GM23248 (cell line): ENCODE data around the gene PALMD.

Experiments used
- EZH2 ChIP-seq: fragments of 200-600 bp; sonication (generic); IDR thresholded peaks from 2 replicates; pipeline ENCODE4 v1.6.1; 2018; ENCODE audit warnings: antibody characterized with exemption, mild to moderate bottlenecking; ENCODE audit not compliant: insufficient read depth, poor library complexity, severe bottlenecking
- EZH2phosphoT487 ChIP-seq: fragments of 200-600 bp; sonication (generic); IDR thresholded peaks from 2 replicates; pipeline ENCODE4 v1.6.1; 2018; ENCODE audit warnings: antibody characterized with exemption, moderate library complexity, mild to moderate bottlenecking, low read depth; ENCODE audit not compliant: insufficient read depth

GRCh38 chr1:99599678-99600175 lies 46.2 kb upstream of the PALMD start:
- no peak for TF ChIP-seq EZH2
- no peak for TF ChIP-seq EZH2phosphoT487
